GM10847 (cell line): ENCODE data around the gene SERPINE1.

Experiments
- POLR2A ChIP-seq: IDR thresholded peaks from 2 replicates; pipeline ENCODE4 v1.6.1; 2011; ENCODE audit not compliant: insufficient read length; ENCODE audit errors: extremely low read depth

SERPINE1 gene

GRCh38 chr7:101134399-101134980 lies 7.6 kb downstream of the SERPINE1 start:
- TF ChIP-seq POLR2A, result no peak

GRCh38 chr7:101137651-101138212 lies 10.8 kb downstream of the SERPINE1 start:
- no peak for TF ChIP-seq POLR2A

GRCh38 chr7:101138213-101138870 lies 11.4 kb downstream of the SERPINE1 start:
- TF ChIP-seq POLR2A, result no peak

GRCh38 chr7:101140339-101140699 lies 13.4 kb downstream of the SERPINE1 start:
- TF ChIP-seq POLR2A, result no peak

- no peak for TF ChIP-seq POLR2A
Observed at GRCh38 chr7:101140746-101141382, 14.0 kb downstream of the SERPINE1 start.

- TF ChIP-seq POLR2A, result no peak
Observed at GRCh38 chr7:101151908-101152651, 25.2 kb downstream of the SERPINE1 start.

- TF ChIP-seq POLR2A, result peak; percentile 34
Observed at GRCh38 chr7:101153969-101154692, 27.2 kb downstream of the SERPINE1 start, which contains the start of gene AP1S1. Gene AP1S1 (plus strand): TSS chr7:101154476. CDS start chr7:101154515, 39 bp downstream.

GRCh38 chr7:101154693-101155102 lies 27.8 kb downstream of the SERPINE1 start:
- no peak for TF ChIP-seq POLR2A

- TF ChIP-seq POLR2A, result no peak
Observed at GRCh38 chr7:101155303-101155702, 28.4 kb downstream of the SERPINE1 start.

- no peak for TF ChIP-seq POLR2A
Observed at GRCh38 chr7:101156277-101156676, 29.4 kb downstream of the SERPINE1 start.

- TF ChIP-seq POLR2A, result no peak
Observed at GRCh38 chr7:101156866-101157589, 30.1 kb downstream of the SERPINE1 start.

- TF ChIP-seq POLR2A, result no peak
Observed at GRCh38 chr7:101159696-101160674, 33.1 kb downstream of the SERPINE1 start.

- TF ChIP-seq POLR2A, result no peak
Observed at GRCh38 chr7:101160910-101161309, 34.0 kb downstream of the SERPINE1 start.
